ENCODE measurements around the gene SULF2. TPM values are rescaled to one million over a fixed set of nuclear protein-coding genes. Genes with fewer than 3 reads are reported as not detected.

SULF2 gene
- total and polyA plus RNA-seq, 2 experiments from 2014 or later: 49.0 to 66.6 TPM

DNA sequence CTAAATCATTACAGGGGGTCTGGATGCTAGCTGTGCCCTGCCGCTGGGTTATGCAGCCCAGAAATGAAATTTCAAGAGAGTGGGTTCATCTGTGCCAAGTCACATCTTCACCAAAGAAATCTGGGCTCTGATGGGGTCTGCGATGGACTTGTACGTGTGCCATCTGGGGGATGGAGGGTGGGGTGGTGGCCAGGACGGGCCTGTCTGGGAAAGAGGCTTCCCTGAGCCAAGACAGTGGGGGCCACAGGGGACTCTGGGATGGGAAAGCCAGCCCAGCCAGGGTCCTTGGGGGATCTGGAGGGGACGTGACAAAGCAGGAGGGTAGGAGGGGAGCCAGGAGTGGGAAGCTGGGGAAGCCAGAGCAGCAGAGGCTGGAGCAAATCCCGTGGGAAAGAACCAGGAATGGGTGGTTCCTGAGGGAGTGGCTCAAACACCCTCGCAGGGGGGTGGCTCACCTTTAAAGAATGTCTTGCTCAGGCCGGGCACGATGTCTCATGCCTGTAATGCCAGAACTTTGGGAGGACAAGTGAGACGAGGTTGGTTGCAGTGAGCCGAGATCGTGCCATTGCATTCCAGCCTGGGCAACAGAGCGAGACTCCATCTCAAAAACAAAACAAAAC lies 36.3 kb upstream of the SULF2 start:
- Histone ChIP-seq H3K4me1 (ENCODE audit: insufficient read depth) (no peaks in the 10 kb centered on the region), H3K27me3 (peaks cover 13% of the 10 kb centered on the region), H4K20me1 (ENCODE audit: insufficient read depth, poor library complexity, severe bottlenecking) (no peaks in the 10 kb centered on the region), H3K79me2 (no peaks in the 10 kb centered on the region), H3K9me3 (ENCODE audit: low read depth) (no peaks in the 10 kb centered on the region), H3K4me3 (no peak overlapping the region), H3K9me2 (replicated peaks; ENCODE audit: insufficient read depth) (no peaks in the 10 kb centered on the region), H3K4me2 (no peak overlapping the region), H2AFZ (no peak overlapping the region), H3K27ac (no peak overlapping the region), H3K36me3 (replicated peaks; ENCODE audit: insufficient read depth, low read depth) (no peaks in the 10 kb centered on the region)
- TF ChIP-seq EZH2 (IDR thresholded peaks at IDR 0.05; ENCODE audit: borderline replicate concordance): no peak
- TF ChIP-seq, protein P1, sequence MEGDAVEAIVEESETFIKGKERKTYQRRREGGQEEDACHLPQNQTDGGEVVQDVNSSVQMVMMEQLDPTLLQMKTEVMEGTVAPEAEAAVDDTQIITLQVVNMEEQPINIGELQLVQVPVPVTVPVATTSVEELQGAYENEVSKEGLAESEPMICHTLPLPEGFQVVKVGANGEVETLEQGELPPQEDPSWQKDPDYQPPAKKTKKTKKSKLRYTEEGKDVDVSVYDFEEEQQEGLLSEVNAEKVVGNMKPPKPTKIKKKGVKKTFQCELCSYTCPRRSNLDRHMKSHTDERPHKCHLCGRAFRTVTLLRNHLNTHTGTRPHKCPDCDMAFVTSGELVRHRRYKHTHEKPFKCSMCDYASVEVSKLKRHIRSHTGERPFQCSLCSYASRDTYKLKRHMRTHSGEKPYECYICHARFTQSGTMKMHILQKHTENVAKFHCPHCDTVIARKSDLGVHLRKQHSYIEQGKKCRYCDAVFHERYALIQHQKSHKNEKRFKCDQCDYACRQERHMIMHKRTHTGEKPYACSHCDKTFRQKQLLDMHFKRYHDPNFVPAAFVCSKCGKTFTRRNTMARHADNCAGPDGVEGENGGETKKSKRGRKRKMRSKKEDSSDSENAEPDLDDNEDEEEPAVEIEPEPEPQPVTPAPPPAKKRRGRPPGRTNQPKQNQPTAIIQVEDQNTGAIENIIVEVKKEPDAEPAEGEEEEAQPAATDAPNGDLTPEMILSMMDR (IDR thresholded peaks at IDR 0.05; ENCODE audit: poor library complexity): no peak
- TF ChIP-seq EZH2phosphoT487 (IDR thresholded peaks at IDR 0.05; ENCODE audit: low read depth, severe bottlenecking, unreplicated experiment): no peak
- no peak for DNase-seq (ENCODE audit: low spot score)
- WGBS (ENCODE audit: low lambda C conversion rate, missing lambda C conversion rate): 77% methylated on average over 13 of the region's 13 CpGs

DNA sequence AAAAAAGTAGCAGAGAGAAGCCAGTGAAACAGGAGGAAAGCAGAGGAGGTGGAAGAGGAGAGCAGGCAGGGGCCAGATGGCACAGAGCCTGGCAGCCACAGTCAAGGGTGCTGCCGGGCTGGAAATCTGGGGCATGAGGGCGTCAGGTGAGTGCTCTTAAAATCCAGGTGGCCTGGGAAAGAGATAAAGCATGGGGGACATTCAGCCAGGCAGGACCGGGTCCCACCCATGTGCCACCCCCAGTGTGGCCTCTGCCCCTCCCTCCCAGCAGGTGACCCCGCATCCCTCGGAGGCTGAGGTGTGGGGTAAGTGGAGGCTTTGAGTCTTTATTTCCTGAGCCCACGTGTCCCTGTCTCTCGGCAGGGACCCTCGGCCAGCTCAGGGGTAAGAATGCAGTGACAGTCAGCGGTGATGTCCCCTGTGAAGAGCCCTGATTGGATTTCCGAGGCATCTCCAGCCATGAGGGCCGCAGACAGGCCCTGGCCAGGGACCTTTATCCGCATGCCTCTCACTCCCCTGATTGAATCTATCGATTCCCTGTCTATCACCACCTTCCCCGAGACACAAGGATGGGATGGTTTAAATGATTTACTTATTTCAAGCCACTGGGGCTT lies 33.8 kb upstream of the SULF2 start:
- no peak overlapping the region for H3K4me3 ChIP-seq
- peaks cover 13% of the 10 kb centered on the region for H3K27me3 ChIP-seq
- no peak overlapping the region for H2AFZ ChIP-seq
- no peaks in the 10 kb centered on the region for H3K9me2 ChIP-seq (replicated peaks; ENCODE audit: insufficient read depth)
- H3K27ac ChIP-seq: no peak overlapping the region
- no peaks in the 10 kb centered on the region for H3K36me3 ChIP-seq (replicated peaks; ENCODE audit: insufficient read depth, low read depth)
- no peak for TF ChIP-seq EZH2 (IDR thresholded peaks at IDR 0.05; ENCODE audit: borderline replicate concordance)
- no peak for TF ChIP-seq EZH2phosphoT487 (IDR thresholded peaks at IDR 0.05; ENCODE audit: low read depth, severe bottlenecking, unreplicated experiment)
- TF ChIP-seq, protein P1 (IDR thresholded peaks at IDR 0.05; ENCODE audit: poor library complexity): no peak
- no peaks in the 10 kb centered on the region for H3K4me1 ChIP-seq (ENCODE audit: insufficient read depth)
- no peaks in the 10 kb centered on the region for H4K20me1 ChIP-seq (ENCODE audit: insufficient read depth, poor library complexity, severe bottlenecking)
- no peak for DNase-seq (ENCODE audit: low spot score)
- H3K79me2 ChIP-seq: no peaks in the 10 kb centered on the region
- H3K9me3 ChIP-seq (ENCODE audit: low read depth): no peaks in the 10 kb centered on the region
- no peak overlapping the region for H3K4me2 ChIP-seq
- 80% methylated on average over 14 of the region's 14 CpGs for WGBS (ENCODE audit: low lambda C conversion rate, missing lambda C conversion rate)

DNA sequence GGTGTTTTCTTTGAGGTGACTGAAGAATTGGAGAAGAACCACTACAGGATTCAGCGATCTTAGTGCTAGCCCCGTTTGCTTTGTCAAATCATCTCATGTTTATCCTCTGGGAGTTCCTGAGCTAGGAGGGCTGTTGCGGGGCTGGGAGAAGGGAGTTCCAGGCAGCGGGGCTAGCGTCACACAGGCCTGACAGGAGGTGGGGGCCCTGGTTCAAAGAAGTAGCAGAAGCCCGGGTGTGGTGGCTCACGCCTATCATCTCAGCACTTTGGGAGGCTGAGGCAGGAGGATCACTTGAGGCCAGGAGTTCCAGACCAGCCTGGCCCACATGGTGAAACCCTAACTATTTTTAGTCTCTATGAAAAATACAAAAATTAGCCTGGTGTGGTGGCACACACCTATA lies 33.2 kb upstream of the SULF2 start:
- no peaks in the 10 kb centered on the region for H3K36me3 ChIP-seq (replicated peaks; ENCODE audit: insufficient read depth, low read depth)
- no peak overlapping the region for H3K27ac ChIP-seq
- no peaks in the 10 kb centered on the region for H3K79me2 ChIP-seq
- H3K4me2 ChIP-seq: no peak overlapping the region
- WGBS (ENCODE audit: low lambda C conversion rate, missing lambda C conversion rate): 77% methylated on average over 7 of the region's 7 CpGs
- no peak for DNase-seq (ENCODE audit: low spot score)
- TF ChIP-seq, protein P1 (IDR thresholded peaks at IDR 0.05; ENCODE audit: poor library complexity): no peak
- no peak for TF ChIP-seq EZH2phosphoT487 (IDR thresholded peaks at IDR 0.05; ENCODE audit: low read depth, severe bottlenecking, unreplicated experiment)
- no peak overlapping the region for H3K4me3 ChIP-seq
- H3K9me2 ChIP-seq (replicated peaks; ENCODE audit: insufficient read depth): no peaks in the 10 kb centered on the region
- H3K27me3 ChIP-seq: peaks cover 13% of the 10 kb centered on the region
- no peaks in the 10 kb centered on the region for H3K4me1 ChIP-seq (ENCODE audit: insufficient read depth)
- H2AFZ ChIP-seq: no peak overlapping the region
- H4K20me1 ChIP-seq (ENCODE audit: insufficient read depth, poor library complexity, severe bottlenecking): no peaks in the 10 kb centered on the region
- H3K9me3 ChIP-seq (ENCODE audit: low read depth): no peaks in the 10 kb centered on the region

Measured in hepatocyte (in vitro differentiated cells).